SH-SY5Y (cell line): ENCODE results near the gene MAN1C1.

Source experiments
- GATA2 ChIP-seq: IDR thresholded peaks from 2 replicates; pipeline ENCODE4 v1.6.1; 2011; ENCODE audit warnings: mild to moderate bottlenecking, low read depth, low read length
- GATA3 ChIP-seq: IDR thresholded peaks from 2 replicates; pipeline ENCODE4 v1.6.1; 2011; ENCODE audit warnings: low read depth, mild to moderate bottlenecking, low read length, moderate library complexity

- no peak for TF ChIP-seq GATA2
- no peak for TF ChIP-seq GATA3
Observed at GRCh38 chr1:25813071-25813733, 196.6 kb downstream of the MAN1C1 start.
